NCI-H2227 (cell line): ENCODE measurements around the gene RNF150.

Experiments
- DNase-seq: peaks from one replicate; lab custom pipeline; 2025; ENCODE audit not compliant: unreplicated experiment; lab: John Stamatoyannopoulos, UW

Gene RNF150

GRCh38 chr4:140869446-140869845 lies 263.8 kb downstream of the RNF150 start:
- DNase-seq = no peak

- no peak for DNase-seq
Observed at GRCh38 chr4:140867356-140867755, 265.9 kb downstream of the RNF150 start.

GRCh38 chr4:140866492-140867005 lies 266.7 kb downstream of the RNF150 start:
- no peak for DNase-seq

GRCh38 chr4:140865253-140866217 lies 267.7 kb downstream of the RNF150 start:
- DNase-seq = no peak

- no peak for DNase-seq
Observed at GRCh38 chr4:140863197-140863596, 270.1 kb downstream of the RNF150 start.

GRCh38 chr4:140862177-140862442 lies 271.2 kb downstream of the RNF150 start:
- DNase-seq = no peak

GRCh38 chr4:140861359-140862176 lies 271.7 kb downstream of the RNF150 start:
- peak; percentile 79 for DNase-seq

- DNase-seq = no peak
Observed at GRCh38 chr4:140858897-140859296, 274.4 kb downstream of the RNF150 start.

GRCh38 chr4:140857111-140857510 lies 276.2 kb downstream of the RNF150 start:
- no peak for DNase-seq

GRCh38 chr4:140856621-140857062 lies 276.6 kb downstream of the RNF150 start:
- DNase-seq = peak; percentile 66

GRCh38 chr4:140854168-140854567 lies 279.1 kb downstream of the RNF150 start:
- DNase-seq = no peak

GRCh38 chr4:140851804-140852203 lies 281.5 kb downstream of the RNF150 start:
- DNase-seq = no peak

- DNase-seq = peak; percentile 74
Observed at GRCh38 chr4:140851032-140851636, 282.1 kb downstream of the RNF150 start.

- no peak for DNase-seq
Observed at GRCh38 chr4:140849526-140849925, 283.7 kb downstream of the RNF150 start.

GRCh38 chr4:140846736-140847135 lies 286.5 kb downstream of the RNF150 start:
- no peak for DNase-seq

GRCh38 chr4:140844061-140844460 lies 289.2 kb downstream of the RNF150 start:
- no peak for DNase-seq

GRCh38 chr4:140841186-140841585 lies 292.1 kb downstream of the RNF150 start:
- DNase-seq = no peak

- DNase-seq = peak; percentile 38
Observed at GRCh38 chr4:140839888-140840790, 293.1 kb downstream of the RNF150 start.

- no peak for DNase-seq
Observed at GRCh38 chr4:140839406-140839805, 293.9 kb downstream of the RNF150 start.

- no peak for DNase-seq
Observed at GRCh38 chr4:140837736-140838135, 295.5 kb downstream of the RNF150 start.
